BE2C (cell line): Measurements from ENCODE around the gene VPS13D.

Experiments
- DNase-seq: peaks from one replicate; pipeline ENCODE4 v3.0.0-alpha.2; 2020
- H3K27me3 ChIP-seq: fragments of 250-450 bp; sonication (Bioruptor Pico); 2 replicates; pipeline ENCODE4 v1.5.1; 2020; ENCODE audit warnings: mild to moderate bottlenecking
- H3K36me3 ChIP-seq: fragments of 250-450 bp; sonication (Bioruptor Pico); 2 replicates; pipeline ENCODE4 v1.5.1; 2020; ENCODE audit warnings: mild to moderate bottlenecking
- H3K4me1 ChIP-seq: fragments of 250-450 bp; sonication (Bioruptor Pico); 2 replicates; pipeline ENCODE4 v1.5.1; 2020
- H3K4me3 ChIP-seq: 2 replicates; pipeline ENCODE4 v1.5.1; 2011; ENCODE audit warnings: low read depth, low read length
- H3K9me3 ChIP-seq: fragments of 250-450 bp; sonication (Bioruptor Pico); 2 replicates; pipeline ENCODE4 v1.5.1; 2020
- TF ChIP-seq, protein P1 (sequence below): IDR thresholded peaks from 2 replicates; pipeline ENCODE4 v1.5.1; 2012; ENCODE audit warnings: mild to moderate bottlenecking, low read depth, low read length

VPS13D gene

DNA sequence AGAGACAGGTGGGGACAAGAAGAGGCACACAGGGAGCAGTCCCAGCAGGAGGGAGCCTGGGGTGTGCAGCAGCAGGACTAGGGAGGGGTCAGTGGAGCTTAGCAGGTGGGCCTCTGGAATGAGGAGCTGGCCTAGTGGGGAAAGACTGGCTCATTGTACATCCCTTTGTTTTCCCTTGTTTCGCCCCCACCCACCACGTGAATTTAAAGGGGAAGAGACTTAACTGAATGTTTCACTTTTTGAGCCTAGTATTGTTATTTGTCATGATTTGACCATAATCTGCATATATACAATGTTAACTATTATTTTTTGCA lies 206.5 kb downstream of the VPS13D start:
- Histone ChIP-seq H3K9me3 (no peaks in the 10 kb centered on the region), H3K36me3 (no peaks in the 10 kb centered on the region), H3K4me3 (no peak overlapping the region), H3K4me1 (no peaks in the 10 kb centered on the region), H3K27me3 (no peaks in the 10 kb centered on the region)
- DNase-seq: no peak
- TF ChIP-seq, protein P1, sequence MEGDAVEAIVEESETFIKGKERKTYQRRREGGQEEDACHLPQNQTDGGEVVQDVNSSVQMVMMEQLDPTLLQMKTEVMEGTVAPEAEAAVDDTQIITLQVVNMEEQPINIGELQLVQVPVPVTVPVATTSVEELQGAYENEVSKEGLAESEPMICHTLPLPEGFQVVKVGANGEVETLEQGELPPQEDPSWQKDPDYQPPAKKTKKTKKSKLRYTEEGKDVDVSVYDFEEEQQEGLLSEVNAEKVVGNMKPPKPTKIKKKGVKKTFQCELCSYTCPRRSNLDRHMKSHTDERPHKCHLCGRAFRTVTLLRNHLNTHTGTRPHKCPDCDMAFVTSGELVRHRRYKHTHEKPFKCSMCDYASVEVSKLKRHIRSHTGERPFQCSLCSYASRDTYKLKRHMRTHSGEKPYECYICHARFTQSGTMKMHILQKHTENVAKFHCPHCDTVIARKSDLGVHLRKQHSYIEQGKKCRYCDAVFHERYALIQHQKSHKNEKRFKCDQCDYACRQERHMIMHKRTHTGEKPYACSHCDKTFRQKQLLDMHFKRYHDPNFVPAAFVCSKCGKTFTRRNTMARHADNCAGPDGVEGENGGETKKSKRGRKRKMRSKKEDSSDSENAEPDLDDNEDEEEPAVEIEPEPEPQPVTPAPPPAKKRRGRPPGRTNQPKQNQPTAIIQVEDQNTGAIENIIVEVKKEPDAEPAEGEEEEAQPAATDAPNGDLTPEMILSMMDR: no peak

DNA sequence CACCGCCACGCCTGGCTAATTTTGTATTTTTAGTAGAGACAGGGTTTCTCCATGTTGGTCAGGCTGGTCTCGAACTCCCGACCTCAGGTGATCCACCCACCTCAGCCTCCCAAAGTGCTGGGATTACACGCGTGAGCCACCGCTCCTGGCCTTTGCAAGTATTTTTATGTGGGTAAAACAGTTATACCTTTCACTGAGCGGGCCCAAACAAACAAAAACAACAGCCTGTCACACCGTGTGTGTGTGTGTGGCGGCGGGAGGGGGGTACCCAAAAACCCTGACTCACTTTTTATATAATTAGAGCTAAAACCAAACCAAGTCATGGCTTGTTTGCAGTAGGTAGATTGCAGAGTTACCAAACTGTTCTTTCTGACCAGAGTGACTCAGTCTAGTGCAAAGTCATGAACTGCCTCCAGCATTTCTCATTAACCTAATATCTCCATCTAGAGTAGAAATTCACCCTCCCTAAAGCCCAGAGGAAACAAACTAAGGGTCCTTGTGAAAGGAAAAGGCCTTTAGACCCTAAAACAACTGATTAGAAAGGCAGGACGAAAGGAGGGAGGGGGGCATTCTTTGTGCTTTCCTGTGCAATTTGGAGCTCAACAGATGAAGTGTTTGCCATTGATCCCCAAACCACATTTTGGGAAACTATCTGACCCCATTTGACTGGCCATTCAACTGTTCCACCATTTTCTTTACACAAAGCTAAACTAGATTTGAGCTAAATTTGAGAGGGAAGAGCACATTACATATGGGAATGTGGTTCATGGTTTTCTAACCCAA lies 207.2 kb downstream of the VPS13D start:
- Histone ChIP-seq H3K27me3 (no peaks in the 10 kb centered on the region), H3K4me3 (no peak overlapping the region), H3K4me1 (no peaks in the 10 kb centered on the region), H3K36me3 (no peaks in the 10 kb centered on the region), H3K9me3 (no peaks in the 10 kb centered on the region)
- DNase-seq: no peak
- TF ChIP-seq, protein P1: no peak

DNA sequence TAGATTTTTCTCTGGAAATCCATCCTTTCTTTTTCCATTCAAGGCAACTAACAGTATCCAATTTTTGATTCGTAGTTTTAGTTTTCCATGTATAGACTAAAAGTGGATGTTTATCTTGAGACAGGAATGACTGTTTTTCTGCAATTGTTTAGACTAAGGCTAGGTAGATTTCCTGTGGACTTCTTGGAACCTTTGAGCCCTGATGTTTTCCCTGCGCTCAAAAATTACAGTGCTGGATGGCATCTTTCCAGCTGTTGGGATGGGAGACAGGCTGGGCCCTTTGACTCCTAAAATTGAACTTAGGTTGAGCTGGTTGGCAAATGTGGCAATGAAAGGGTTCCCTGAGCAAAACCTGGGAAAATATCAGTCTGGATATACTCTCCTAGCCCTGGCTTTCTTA lies 207.8 kb downstream of the VPS13D start:
- Histone ChIP-seq H3K4me1 (no peaks in the 10 kb centered on the region), H3K4me3 (no peak overlapping the region), H3K9me3 (no peaks in the 10 kb centered on the region), H3K36me3 (no peaks in the 10 kb centered on the region), H3K27me3 (no peaks in the 10 kb centered on the region)
- DNase-seq: no peak
- TF ChIP-seq, protein P1: no peak

DNA sequence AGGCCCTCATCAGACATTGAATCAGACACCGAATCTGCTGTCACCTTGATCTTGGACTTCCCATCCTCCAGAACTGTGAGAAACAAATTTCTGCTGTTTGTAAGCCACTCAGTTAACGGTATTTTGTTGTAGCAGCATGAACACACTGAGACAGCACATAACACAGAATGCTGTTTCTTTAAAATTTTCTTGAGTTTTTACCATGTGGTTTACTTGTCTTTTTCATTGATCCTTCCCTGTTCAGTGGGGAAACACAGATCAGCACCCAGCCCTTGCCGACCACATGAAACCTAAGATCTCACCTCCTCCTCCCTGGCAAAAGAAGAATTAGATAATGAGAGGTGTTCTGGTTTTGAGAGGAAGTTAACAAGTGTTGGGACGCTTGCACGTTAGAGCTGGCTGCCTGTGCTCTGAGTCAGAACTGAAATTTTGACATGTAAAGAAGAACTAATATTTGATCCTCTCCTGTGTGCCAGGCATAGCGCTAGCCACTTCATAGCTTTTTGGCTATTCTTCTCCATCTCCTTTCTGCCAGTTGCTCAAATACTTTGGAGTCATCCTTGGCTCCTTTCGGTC lies 208.6 kb downstream of the VPS13D start:
- Histone ChIP-seq H3K27me3 (no peaks in the 10 kb centered on the region), H3K36me3 (no peaks in the 10 kb centered on the region), H3K9me3 (no peaks in the 10 kb centered on the region), H3K4me3 (no peak overlapping the region), H3K4me1 (no peaks in the 10 kb centered on the region)
- no peak for DNase-seq
- TF ChIP-seq, protein P1: no peak

DNA sequence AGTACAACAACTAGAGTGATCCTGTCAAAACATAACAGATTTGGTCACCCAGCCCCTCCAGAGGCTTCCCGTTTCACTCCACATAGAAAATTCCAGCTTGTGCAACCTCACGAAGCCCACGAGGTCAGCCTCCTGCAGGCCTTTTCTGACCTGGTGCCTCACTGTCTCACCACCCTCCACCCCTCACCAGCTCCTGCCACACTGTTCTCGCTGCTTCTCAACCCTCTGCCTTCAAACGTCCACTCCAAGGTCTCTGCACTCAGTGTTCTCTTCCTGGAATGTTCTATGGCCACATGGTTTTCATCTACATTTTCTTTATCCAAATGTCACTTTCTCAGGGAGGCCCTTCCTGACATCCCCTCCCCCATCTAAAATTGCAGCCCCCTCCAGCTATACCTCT lies 209.2 kb downstream of the VPS13D start:
- no peaks in the 10 kb centered on the region for H3K4me1 ChIP-seq
- no peaks in the 10 kb centered on the region for H3K9me3 ChIP-seq
- H3K27me3 ChIP-seq: no peaks in the 10 kb centered on the region
- no peaks in the 10 kb centered on the region for H3K36me3 ChIP-seq
- no peak for DNase-seq
- TF ChIP-seq, protein P1: no peak
- no peak overlapping the region for H3K4me3 ChIP-seq

DNA sequence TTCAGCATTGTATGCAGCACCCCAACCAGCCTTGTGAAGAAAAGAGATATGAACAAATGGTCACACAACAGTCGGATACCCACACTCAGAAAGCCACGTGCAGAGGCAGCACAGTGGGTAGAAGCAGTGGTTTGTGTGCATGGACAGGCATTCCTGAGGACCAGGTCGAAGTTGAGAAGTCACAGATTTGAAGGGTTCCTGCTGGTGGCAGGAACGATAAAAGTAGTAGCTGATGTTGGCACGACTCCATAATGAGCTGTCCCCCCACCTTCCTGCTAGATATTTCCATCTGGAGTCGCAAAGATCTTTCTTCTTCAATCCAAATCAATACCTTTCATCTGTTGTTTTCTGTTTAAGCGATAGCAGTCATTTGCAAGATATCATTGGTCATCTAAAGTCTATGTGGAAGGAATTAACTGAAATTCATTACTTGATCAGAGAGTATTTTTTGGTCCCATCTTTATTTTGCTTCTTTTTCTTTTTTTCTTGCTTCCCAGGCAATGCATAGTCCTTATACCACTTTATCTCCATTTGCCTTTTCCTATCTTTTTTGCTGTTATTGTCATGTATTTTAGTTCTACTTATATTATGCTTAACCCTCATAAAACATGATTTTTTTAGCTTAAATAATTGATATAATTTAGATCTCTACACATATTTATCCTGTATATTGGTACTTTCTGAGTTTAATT lies 211.7 kb downstream of the VPS13D start:
- no peaks in the 10 kb centered on the region for H3K36me3 ChIP-seq
- no peaks in the 10 kb centered on the region for H3K4me1 ChIP-seq
- no peaks in the 10 kb centered on the region for H3K27me3 ChIP-seq
- TF ChIP-seq, protein P1: no peak
- no peak for DNase-seq
- H3K9me3 ChIP-seq: no peaks in the 10 kb centered on the region
- H3K4me3 ChIP-seq: no peak overlapping the region
